NK-92 treated with Interleukin-12 subunit alpha and Interleukin-12 subunit beta, amount 100 ng/mL, for 24 hours (cell line): ENCODE results near the gene SLC13A4.
"Not testable (repeated sequence)": the region's sequence is repeated elsewhere in the genome, so short reads cannot be mapped to it uniquely, and the experiment has no call there.

Source experiments
- DNase-seq: peaks from one replicate; lab custom pipeline; 2025; lab: John Stamatoyannopoulos, UW

SLC13A4 gene

GRCh38 chr7:135662123-135662372, 65.9 kb downstream of the SLC13A4 start:
- DNase-seq: no peak

- DNase-seq: peak; percentile 58
Measured at GRCh38 chr7:135661311-135662122, 66.5 kb downstream of the SLC13A4 start.

- no peak for DNase-seq
Measured at GRCh38 chr7:135659159-135659846, 68.7 kb downstream of the SLC13A4 start.

GRCh38 chr7:135658564-135658963, 69.4 kb downstream of the SLC13A4 start:
- no peak for DNase-seq

- DNase-seq: no peak
Measured at GRCh38 chr7:135653340-135654080, 74.5 kb downstream of the SLC13A4 start.

GRCh38 chr7:135650831-135651573, 77.0 kb downstream of the SLC13A4 start:
- DNase-seq: no peak

- DNase-seq: no peak
Measured at GRCh38 chr7:135648235-135648634, 79.8 kb downstream of the SLC13A4 start.

- DNase-seq: no peak
Measured at GRCh38 chr7:135647755-135648154, 80.2 kb downstream of the SLC13A4 start.

GRCh38 chr7:135645296-135645904, 82.6 kb downstream of the SLC13A4 start:
- DNase-seq: no peak

GRCh38 chr7:135644729-135645128, 83.3 kb downstream of the SLC13A4 start:
- DNase-seq: no peak

- DNase-seq: no peak
Measured at GRCh38 chr7:135644154-135644553, 83.8 kb downstream of the SLC13A4 start.

GRCh38 chr7:135639690-135640089, 88.3 kb downstream of the SLC13A4 start:
- DNase-seq: not testable (repeated sequence)

- no peak for DNase-seq
Measured at GRCh38 chr7:135634191-135634878, 93.7 kb downstream of the SLC13A4 start.
